ENCODE results near the gene AP3B2. TPM values are rescaled to one million over a fixed set of nuclear protein-coding genes. Genes with fewer than 3 reads are reported as not detected.

AP3B2 gene
- total and polyA plus RNA-seq, 4 donors = 0.94 to 2.2 (median 1.2) TPM

DNA sequence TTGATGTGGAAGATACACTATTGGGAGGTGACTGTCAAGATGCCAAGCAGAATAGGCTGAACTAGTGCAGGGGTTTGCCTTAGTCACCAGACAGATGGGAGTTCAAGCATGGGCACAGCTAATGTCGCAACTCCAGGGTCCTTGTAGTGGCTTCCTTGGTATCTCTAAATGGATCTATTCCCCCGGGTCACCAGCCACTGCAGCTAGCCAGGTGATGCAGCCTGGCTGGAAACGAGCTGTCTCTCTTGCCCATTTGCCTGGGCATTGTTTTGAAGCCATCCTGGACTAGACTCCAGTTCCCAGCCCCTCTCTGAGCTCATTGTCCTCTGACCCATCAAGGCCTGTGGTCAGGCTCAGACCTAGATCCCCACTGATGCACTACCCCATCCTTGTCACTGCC is 54.1 kb downstream of the AP3B2 start:
- H3K4me3 ChIP-seq = no peak overlapping the region
- DNase-seq = no peak
- no peak overlapping the region for H3K27ac ChIP-seq (ENCODE audit: low read depth in 1 of 2, low read length in 1 of 2)
- TF ChIP-seq, protein P1, sequence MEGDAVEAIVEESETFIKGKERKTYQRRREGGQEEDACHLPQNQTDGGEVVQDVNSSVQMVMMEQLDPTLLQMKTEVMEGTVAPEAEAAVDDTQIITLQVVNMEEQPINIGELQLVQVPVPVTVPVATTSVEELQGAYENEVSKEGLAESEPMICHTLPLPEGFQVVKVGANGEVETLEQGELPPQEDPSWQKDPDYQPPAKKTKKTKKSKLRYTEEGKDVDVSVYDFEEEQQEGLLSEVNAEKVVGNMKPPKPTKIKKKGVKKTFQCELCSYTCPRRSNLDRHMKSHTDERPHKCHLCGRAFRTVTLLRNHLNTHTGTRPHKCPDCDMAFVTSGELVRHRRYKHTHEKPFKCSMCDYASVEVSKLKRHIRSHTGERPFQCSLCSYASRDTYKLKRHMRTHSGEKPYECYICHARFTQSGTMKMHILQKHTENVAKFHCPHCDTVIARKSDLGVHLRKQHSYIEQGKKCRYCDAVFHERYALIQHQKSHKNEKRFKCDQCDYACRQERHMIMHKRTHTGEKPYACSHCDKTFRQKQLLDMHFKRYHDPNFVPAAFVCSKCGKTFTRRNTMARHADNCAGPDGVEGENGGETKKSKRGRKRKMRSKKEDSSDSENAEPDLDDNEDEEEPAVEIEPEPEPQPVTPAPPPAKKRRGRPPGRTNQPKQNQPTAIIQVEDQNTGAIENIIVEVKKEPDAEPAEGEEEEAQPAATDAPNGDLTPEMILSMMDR (IDR thresholded peaks at IDR 0.05; ENCODE audit: control extremely low read depth, extremely low read depth) = no peak
- no peaks in the 10 kb centered on the region for H3K36me3 ChIP-seq (ENCODE audit: control insufficient read depth in 4 of 4, insufficient read depth in 4 of 4, low read length in 4 of 4)
- no peak overlapping the region for H3K9ac ChIP-seq (ENCODE audit: insufficient read depth in 1 of 2, low read length in 2 of 2)
- ATAC-seq (ENCODE audit: insufficient read depth, low FRiP score) = no peak
- H3K9me3 ChIP-seq (ENCODE audit: control insufficient read depth in 4 of 4, insufficient read depth in 3 of 4, low read length in 3 of 4) = peaks cover 0 to 7% (median 0%) of the 10 kb centered on the region in 4 donors
- WGBS, 2 donors = 69 to 78% methylated on average over 3 of the region's 3 CpGs
- peaks cover 0 to 17% (median 3%) of the 10 kb centered on the region in 3 donors for H3K27me3 ChIP-seq (ENCODE audit: control insufficient read depth in 3 of 3, insufficient read depth in 3 of 3, low read length in 2 of 3)
- H3K4me1 ChIP-seq (ENCODE audit: control insufficient read depth in 5 of 5, insufficient read depth in 5 of 5, low read length in 5 of 5) = no peaks in the 10 kb centered on the region

DNA sequence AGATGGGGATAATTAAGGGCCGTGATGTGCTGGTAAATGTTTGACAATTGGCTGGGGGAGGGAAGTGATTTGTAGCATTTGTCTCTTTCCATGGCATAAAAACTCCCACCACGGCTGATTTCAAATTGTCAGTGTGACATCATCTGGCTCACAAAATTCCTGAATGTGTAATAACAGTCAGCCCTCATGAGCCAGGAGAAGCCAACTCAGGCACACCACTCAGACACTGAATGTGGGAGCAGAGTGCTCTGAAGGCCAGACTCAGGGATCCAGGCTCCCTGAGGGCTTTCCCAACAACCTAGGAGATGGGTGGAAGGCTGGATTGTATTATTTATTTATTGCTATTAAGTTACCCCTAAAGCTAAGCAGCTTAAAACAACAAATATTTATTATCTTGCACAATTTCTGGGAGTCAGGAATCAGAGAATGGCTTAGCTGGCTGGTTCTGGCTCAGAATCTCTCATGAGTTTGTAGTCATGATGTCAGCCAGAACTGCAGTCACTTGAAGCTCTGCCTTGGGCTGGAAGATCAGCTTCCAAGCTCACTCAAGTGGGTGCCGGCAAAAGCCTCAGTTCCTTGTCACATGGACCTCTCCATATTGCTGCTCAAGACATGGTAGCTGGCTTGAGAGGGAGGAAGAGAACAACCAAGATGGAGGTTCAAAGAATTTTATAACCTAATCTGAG is 56.0 kb downstream of the AP3B2 start:
- Histone ChIP-seq H3K36me3 (ENCODE audit: control insufficient read depth in 4 of 4, insufficient read depth in 4 of 4, low read length in 4 of 4) (no peaks in the 10 kb centered on the region), H3K27ac (ENCODE audit: low read depth in 1 of 2, low read length in 1 of 2) (no peak overlapping the region), H3K9me3 (ENCODE audit: control insufficient read depth in 4 of 4, insufficient read depth in 3 of 4, low read length in 3 of 4) (peaks cover 0 to 5% (median 0%) of the 10 kb centered on the region in 4 donors), H3K4me1 (ENCODE audit: control insufficient read depth in 5 of 5, insufficient read depth in 5 of 5, low read length in 5 of 5) (no peaks in the 10 kb centered on the region), H3K4me3 (no peak overlapping the region), H3K27me3 (ENCODE audit: control insufficient read depth in 3 of 3, insufficient read depth in 3 of 3, low read length in 2 of 3) (peaks cover 0 to 36% (median 20%) of the 10 kb centered on the region in 3 donors), H3K9ac (ENCODE audit: insufficient read depth in 1 of 2, low read length in 2 of 2) (no peak overlapping the region)
- 71 to 85% methylated on average over 3 of the region's 3 CpGs for WGBS, 2 donors
- TF ChIP-seq, protein P1 (IDR thresholded peaks at IDR 0.05; ENCODE audit: control extremely low read depth, extremely low read depth) = no peak
- DNase-seq (no peak), ATAC-seq (ENCODE audit: insufficient read depth, low FRiP score) (no peak)

DNA sequence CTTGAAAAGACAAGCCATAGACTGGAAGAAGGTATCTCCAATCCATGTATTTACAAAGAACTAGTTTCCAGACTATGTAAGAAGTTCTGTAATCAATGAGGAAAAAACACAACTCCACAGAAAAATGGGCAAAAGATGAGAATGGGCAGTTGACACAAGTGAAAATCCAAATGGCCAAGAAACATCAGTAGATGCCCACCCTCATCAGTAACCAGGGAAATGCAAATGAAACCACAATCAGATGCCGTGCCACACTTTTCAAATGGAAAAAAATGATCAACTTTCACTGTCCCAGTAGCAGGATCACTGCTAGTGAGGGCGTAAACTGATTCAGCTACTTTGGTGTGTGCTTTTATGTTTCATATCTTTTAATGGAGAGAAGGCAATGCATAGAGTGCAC is 58.0 kb downstream of the AP3B2 start:
- Histone ChIP-seq H3K9ac (ENCODE audit: insufficient read depth in 1 of 2, low read length in 2 of 2) (no peak overlapping the region), H3K27ac (ENCODE audit: low read depth in 1 of 2, low read length in 1 of 2) (no peak overlapping the region), H3K9me3 (ENCODE audit: control insufficient read depth in 4 of 4, insufficient read depth in 3 of 4, low read length in 3 of 4) (peaks cover 0 to 9% (median 0%) of the 10 kb centered on the region in 4 donors), H3K27me3 (ENCODE audit: control insufficient read depth in 3 of 3, insufficient read depth in 3 of 3, low read length in 2 of 3) (peaks cover 0 to 46% (median 31%) of the 10 kb centered on the region in 3 donors), H3K4me3 (no peak overlapping the region), H3K4me1 (ENCODE audit: control insufficient read depth in 5 of 5, insufficient read depth in 5 of 5, low read length in 5 of 5) (peaks cover 0 to 16% (median 3%) of the 10 kb centered on the region in 5 donors), H3K36me3 (ENCODE audit: control insufficient read depth in 4 of 4, insufficient read depth in 4 of 4, low read length in 4 of 4) (no peaks in the 10 kb centered on the region)
- ATAC-seq (ENCODE audit: insufficient read depth, low FRiP score) (no peak), DNase-seq (no peak)
- TF ChIP-seq, protein P1 (IDR thresholded peaks at IDR 0.05; ENCODE audit: control extremely low read depth, extremely low read depth) = no peak
- 89 to 94% methylated on average over 2 of the region's 2 CpGs for WGBS, 2 donors
